Esophagus muscularis mucosa (tissue), 4 donors: ENCODE data around the gene CXXC1. TPM values are rescaled to one million over a fixed set of nuclear protein-coding genes. Genes with fewer than 3 reads are reported as not detected.

Experiments
- DNase-seq: peaks from one replicate; pipeline ENCODE4 v3.0.0-alpha.2; 2017; ENCODE audit errors: extremely low spot score
- H3K27ac ChIP-seq, 4 donors: fragments of 200-600 bp; sonication (generic); replicated peaks in 1 of 4; 1 replicate in 3 of 4; 2 replicates in 1 of 4; pipeline ENCODE4 v1.5.1; 2016 to 2019; ENCODE audit warnings: mild to moderate bottlenecking in 1 of 4
- H3K27me3 ChIP-seq, 4 donors: fragments of 200-600 bp; sonication (generic); one replicate each; pipeline versions ENCODE4 v1.5.1 to v1.6.0; 2016 to 2019
- H3K36me3 ChIP-seq, 4 donors: fragments of 200-600 bp; sonication (generic); one replicate each; pipeline ENCODE4 v1.5.1; 2016 to 2019
- H3K4me1 ChIP-seq, 4 donors: fragments of 200-600 bp; sonication (generic); one replicate each; pipeline ENCODE4 v1.5.1; 2016 to 2019
- H3K4me3 ChIP-seq, 4 donors: fragments of 200-600 bp; sonication (generic); 1 replicate in 2 of 4; 2 replicates in 2 of 4; pipeline ENCODE4 v1.5.1; 2016 to 2019; ENCODE audit warnings: mild to moderate bottlenecking in 4 of 4, moderate library complexity in 1 of 4
- H3K9me3 ChIP-seq, 4 donors: fragments of 200-600 bp; sonication (generic); 1 replicate in 3 of 4; 2 replicates in 1 of 4; pipeline ENCODE4 v1.5.1; 2016 to 2019
- EP300 ChIP-seq: sonication (generic); formaldehyde crosslinking; IDR thresholded peaks from one replicate; pipeline ENCODE4 v1.6.1; 2017; ENCODE audit warnings: antibody characterized with exemption
- POLR2A ChIP-seq: fragments of 450-650 bp; IDR thresholded peaks from one replicate; pipeline ENCODE4 v1.6.1; 2017; ENCODE audit warnings: antibody characterized with exemption, moderate library complexity, mild to moderate bottlenecking, low read depth
- POLR2AphosphoS5 ChIP-seq, 2 donors: sonication (generic); formaldehyde crosslinking; IDR thresholded peaks; one replicate each; pipeline ENCODE4 v1.6.1; 2017; ENCODE audit warnings: antibody characterized with exemption in 2 of 2
- WGBS: methylation state at CpG from one replicate; pipeline ENCODE4 v1.1.5; 2018; 5-methylcytosine and 5-hydroxymethylcytosine counted together
- intact Hi-C: fragments of 100-400 bp; cut with DNase I; formaldehyde crosslinking; loops from one replicate; pipeline ENCODE4 v1.15.1; 2023
- total RNA-seq, 4 donors: library from RNA; depleted of rRNA; stranded (reverse); fragments of >200 nt; gene quantifications; one replicate each; pipeline versions ENCODE4 v1.1.0 to v1.2.1, GENCODE V29; 2016
- TF ChIP-seq, protein P1 (sequence below), 3 experiments: fragments of 200-600 bp in 2 of 3; fragments of 450-650 bp in 1 of 3; sonication (generic) in 2 of 3; IDR thresholded peaks; one replicate each; pipeline ENCODE4 v1.5.1; 2017 to 2019; ENCODE audit warnings: antibody characterized with exemption in 3 of 3, mild to moderate bottlenecking in 2 of 3, moderate library complexity in 1 of 3

The CXXC1 gene
- total RNA-seq, 4 donors from 2014 or later = 38.6 to 58.1 (median 49.2) TPM

DNA sequence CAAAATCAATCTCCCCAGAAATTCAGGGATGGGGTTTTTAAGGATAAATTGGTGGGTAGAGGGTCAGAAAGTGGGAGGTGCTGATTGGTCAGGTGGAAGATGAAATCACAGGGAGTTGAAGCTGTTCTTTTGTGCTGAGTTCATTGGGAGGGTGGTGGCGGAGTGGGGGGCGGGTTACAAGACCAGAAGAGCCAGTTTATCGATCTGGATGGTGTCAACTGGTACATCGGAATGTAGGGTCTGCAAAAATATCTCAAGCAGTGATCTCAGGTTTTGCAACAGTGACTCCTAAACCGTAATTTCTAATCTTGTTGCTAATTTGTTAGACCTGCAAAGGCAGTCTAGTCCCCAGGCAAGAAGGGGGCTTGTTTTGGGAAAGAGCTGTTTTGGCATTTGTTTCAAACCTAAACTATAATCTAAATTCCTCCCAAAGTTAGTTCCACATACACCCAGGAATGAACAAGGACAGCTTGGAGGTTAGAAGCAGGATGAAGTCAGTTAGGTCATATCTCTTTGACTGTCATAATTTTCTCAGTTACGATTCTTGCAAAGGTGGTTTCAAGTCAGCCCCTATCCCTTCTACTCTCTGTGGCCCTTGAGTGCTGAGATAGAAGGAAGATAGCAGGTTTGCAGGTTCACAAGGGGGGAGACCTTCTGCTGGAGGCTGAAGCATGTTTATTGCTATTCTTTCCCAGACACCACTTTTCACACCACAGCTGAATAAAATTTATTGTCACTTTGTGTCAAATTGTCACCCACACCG lies 12.3 kb upstream of the CXXC1 start:
- peaks cover 0 to 58% (median 11%) of the 10 kb centered on the region in 4 donors for H3K27me3 ChIP-seq
- WGBS = 78% methylated on average over 7 of the region's 7 CpGs
- intact Hi-C loops = loop anchor here (10.0 kb wide), 1 partner anchor 55 kb away; no protein-coding TSS in a partner anchor

DNA sequence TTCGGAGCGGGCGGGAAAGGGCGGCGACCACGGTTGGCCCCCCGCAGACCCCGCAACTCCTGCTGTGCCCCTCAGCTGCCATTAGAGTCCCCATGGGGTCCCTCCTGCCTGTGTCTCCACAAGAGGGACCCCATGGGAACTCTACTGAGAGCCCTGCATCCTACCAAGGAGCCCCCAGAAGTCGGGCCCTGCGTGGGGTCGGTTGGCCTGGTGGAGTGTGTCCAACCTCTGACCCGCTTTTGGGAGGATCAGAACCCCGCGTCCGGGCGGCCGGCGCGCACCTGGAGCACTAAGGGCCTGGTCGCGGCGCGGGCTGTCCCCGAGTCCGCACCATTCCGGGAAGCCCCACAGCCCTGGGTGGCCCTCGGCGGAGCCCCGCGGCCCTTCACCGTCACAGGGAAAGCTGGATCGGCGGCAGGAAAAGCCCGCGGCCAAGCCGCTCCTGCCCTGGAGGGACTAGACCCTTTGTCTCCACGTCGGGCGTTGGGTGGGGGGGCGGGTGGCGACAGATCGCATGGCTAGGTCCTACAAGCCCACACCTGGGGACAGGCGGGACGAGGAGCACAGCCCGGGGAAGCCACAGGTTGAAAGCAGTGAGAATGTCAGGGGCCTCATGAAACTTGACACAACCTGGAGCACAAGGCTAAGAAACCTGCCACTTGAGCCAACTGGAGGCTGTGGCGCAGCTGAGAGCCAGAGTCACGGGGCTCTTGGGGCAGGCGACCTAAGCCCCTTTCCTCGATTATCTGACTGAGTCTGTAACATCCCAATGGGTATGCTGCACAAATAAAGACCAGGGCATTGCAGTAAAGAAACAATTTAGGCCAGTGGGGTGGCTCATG lies 11.2 kb upstream of the CXXC1 start:
- intact Hi-C loops = no loop called here
- DNase-seq = no peak

More for the DNA sequence above, 12.3 kb upstream of the CXXC1 start:
- TF ChIP-seq, protein P1, sequence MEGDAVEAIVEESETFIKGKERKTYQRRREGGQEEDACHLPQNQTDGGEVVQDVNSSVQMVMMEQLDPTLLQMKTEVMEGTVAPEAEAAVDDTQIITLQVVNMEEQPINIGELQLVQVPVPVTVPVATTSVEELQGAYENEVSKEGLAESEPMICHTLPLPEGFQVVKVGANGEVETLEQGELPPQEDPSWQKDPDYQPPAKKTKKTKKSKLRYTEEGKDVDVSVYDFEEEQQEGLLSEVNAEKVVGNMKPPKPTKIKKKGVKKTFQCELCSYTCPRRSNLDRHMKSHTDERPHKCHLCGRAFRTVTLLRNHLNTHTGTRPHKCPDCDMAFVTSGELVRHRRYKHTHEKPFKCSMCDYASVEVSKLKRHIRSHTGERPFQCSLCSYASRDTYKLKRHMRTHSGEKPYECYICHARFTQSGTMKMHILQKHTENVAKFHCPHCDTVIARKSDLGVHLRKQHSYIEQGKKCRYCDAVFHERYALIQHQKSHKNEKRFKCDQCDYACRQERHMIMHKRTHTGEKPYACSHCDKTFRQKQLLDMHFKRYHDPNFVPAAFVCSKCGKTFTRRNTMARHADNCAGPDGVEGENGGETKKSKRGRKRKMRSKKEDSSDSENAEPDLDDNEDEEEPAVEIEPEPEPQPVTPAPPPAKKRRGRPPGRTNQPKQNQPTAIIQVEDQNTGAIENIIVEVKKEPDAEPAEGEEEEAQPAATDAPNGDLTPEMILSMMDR (IDR thresholded peaks at IDR 0.05) = no peak
- TF ChIP-seq EP300 = no peak
- Histone ChIP-seq H3K9me3 (peaks cover 0 to 5% (median 0%) of the 10 kb centered on the region in 4 donors), H3K36me3 (no peaks in the 10 kb centered on the region), H3K4me3 (no peak overlapping the region), H3K4me1 (peaks cover 5 to 14% (median 13%) of the 10 kb centered on the region in 4 donors), H3K27ac (no peak overlapping the region)
- no peak for DNase-seq

DNA sequence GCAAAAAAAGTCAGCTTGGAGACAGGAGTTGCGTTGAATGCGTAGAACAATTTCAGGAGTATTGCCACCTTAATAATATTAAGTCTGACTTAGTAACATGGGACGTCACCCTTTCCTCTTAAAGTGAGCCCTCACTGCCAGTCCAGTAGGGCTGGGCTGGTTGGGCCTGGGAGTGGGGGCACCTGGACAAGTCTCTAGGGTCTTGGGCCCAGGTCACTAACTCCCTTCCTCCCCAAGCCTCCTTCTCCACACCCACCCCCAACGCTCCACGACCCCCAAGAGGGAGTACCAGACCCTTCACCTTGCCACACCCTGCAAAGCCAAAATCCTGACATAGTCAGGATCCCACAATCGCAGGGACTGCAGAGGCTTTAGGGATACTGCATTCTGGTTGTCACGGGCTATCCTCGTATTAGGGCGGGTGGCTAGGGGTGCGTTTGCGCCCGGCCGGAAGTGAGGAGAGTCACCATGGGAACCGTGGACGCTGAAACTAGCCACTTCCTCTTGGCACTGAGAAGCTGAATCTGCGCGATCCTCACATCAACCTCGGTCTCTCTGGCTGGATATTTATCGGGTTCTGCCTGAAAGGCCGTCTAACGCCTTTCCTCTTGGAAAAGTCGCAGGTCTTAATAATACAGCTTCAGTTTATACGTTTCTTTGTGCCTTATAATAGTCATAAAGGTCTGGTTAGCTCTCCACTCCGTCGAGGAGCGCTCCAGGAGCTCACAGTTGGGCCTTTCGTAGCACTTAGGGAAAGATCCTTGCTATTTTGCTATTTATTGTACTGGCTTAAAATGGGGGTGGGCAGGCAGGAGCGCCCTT lies 10.3 kb upstream of the CXXC1 start:
- TF ChIP-seq, protein P1 (IDR thresholded peaks at IDR 0.05) = no peak
- peak in 1 of 2 donors; percentile 30 for TF ChIP-seq POLR2AphosphoS5 (IDR thresholded peaks at IDR 0.05)
- peaks cover 5 to 14% (median 13%) of the 10 kb centered on the region in 4 donors for H3K4me1 ChIP-seq
- peak overlapping the region; percentile 48 to 54 (median 49) for H3K4me3 ChIP-seq
- H3K27ac ChIP-seq = no peak overlapping the region
- DNase-seq = no peak
- intact Hi-C loops = no loop called here
- 9% methylated on average over 27 of the region's 28 CpGs for WGBS
- H3K36me3 ChIP-seq = no peaks in the 10 kb centered on the region
- H3K27me3 ChIP-seq = peaks cover 0 to 40% (median 11%) of the 10 kb centered on the region in 4 donors
- H3K9me3 ChIP-seq = no peaks in the 10 kb centered on the region

More for the DNA sequence above, 11.2 kb upstream of the CXXC1 start:
- 63% methylated on average over 7 of the region's 49 CpGs for WGBS
- Histone ChIP-seq H3K27ac (no peak overlapping the region), H3K4me3 (peak overlapping the region; percentile 48 to 54 (median 49)), H3K27me3 (peaks cover 0 to 48% (median 11%) of the 10 kb centered on the region in 4 donors), H3K36me3 (no peaks in the 10 kb centered on the region), H3K9me3 (no peaks in the 10 kb centered on the region), H3K4me1 (peaks cover 5 to 14% (median 13%) of the 10 kb centered on the region in 4 donors)
- TF ChIP-seq POLR2A (no peak), POLR2AphosphoS5 (IDR thresholded peaks at IDR 0.05) (no peak), EP300 (no peak)
- TF ChIP-seq, protein P1 (IDR thresholded peaks at IDR 0.05) = no peak

DNA sequence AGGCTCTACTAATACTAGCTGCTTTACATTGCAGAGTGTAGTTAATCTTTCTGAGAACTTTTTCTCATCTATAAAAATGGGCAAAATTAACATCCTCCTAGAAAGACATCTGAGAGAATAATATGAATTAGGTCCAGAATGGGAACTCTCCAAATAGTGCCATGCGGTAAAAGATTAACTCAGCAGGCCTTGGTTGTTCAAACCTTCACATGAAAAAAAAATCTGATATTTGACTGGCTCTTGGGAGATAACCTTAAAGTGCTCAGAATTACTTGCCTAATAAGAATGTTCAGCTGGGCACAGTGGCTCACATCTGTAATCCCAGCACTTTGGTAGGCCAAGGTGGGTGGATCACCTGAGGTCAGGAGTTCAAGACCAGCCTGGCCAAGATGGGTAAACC lies 5.5 kb upstream of the CXXC1 start:
- peaks cover 5 to 13% (median 8%) of the 10 kb centered on the region in 4 donors for H3K4me1 ChIP-seq
- H3K4me3 ChIP-seq = no peak overlapping the region
- no peaks in the 10 kb centered on the region for H3K36me3 ChIP-seq
- no peak overlapping the region for H3K27ac ChIP-seq
- DNase-seq = no peak
- H3K9me3 ChIP-seq = no peaks in the 10 kb centered on the region
- peaks cover 0 to under 1% (median 0%) of the 10 kb centered on the region in 4 donors for H3K27me3 ChIP-seq
- intact Hi-C loops = loop anchor here (5.0 kb wide), 1 partner anchor 79 kb away; no protein-coding TSS in a partner anchor
- TF ChIP-seq, protein P1 (IDR thresholded peaks at IDR 0.05) = no peak
- TF ChIP-seq POLR2A = no peak
- no peak for TF ChIP-seq POLR2AphosphoS5 (IDR thresholded peaks at IDR 0.05)
- no peak for TF ChIP-seq EP300
- WGBS = 88% methylated on average over 1 of the region's 1 CpG
